Gastroesophageal sphincter (tissue), 3 donors: ENCODE measurements around the gene COL6A1.

ENCODE experiments used
- CTCF ChIP-seq, 4 experiments: fragments of 200-600 bp in 2 of 4; fragments of 450-650 bp in 2 of 4; sonication (generic) in 1 of 4; IDR thresholded peaks; one replicate each; pipeline ENCODE4 v1.5.1; 2017 to 2019; ENCODE audit warnings: antibody characterized with exemption in 4 of 4, mild to moderate bottlenecking in 2 of 4, moderate library complexity in 2 of 4
- POLR2A ChIP-seq, 2 donors: fragments of 450-650 bp; IDR thresholded peaks; one replicate each; pipeline ENCODE4 v1.6.1; 2017; ENCODE audit warnings: antibody characterized with exemption in 2 of 2, mild to moderate bottlenecking in 2 of 2, moderate library complexity in 1 of 2

GRCh38 chr21:45995686-45996179, 14.2 kb downstream of the COL6A1 start:
- no peak for TF ChIP-seq CTCF (IDR thresholded peaks at IDR 0.05)
- TF ChIP-seq POLR2A (IDR thresholded peaks at IDR 0.05) = no peak
